Heart left ventricle (tissue), 16 donors: Measurements from ENCODE around the gene GSTCD. TPM values are rescaled to one million over a fixed set of nuclear protein-coding genes. Genes with fewer than 3 reads are reported as not detected.

Experiments
- ATAC-seq, 4 donors: fragments of 200-7000 bp; cut with Tn5 transposase; one replicate each; pipeline ENCODE4 v1.9.1; 2020 to 2022; ENCODE audit warnings: moderate library complexity in 4 of 4, mild to moderate bottlenecking in 3 of 4, moderate number of reproducible peaks in 1 of 4
- DNase-seq, 5 donors: peaks; one replicate each; pipeline ENCODE4 v3.0.0-alpha.2; 2020
- H3K27ac ChIP-seq, 12 donors: fragments of 200-600 bp; sonication (generic) in 4 of 12; one replicate each; pipeline versions ENCODE4 v1.5.0 to v1.8.0; 2016 to 2022; ENCODE audit warnings: mild to moderate bottlenecking in 2 of 12
- H3K27me3 ChIP-seq, 9 donors: fragments of 200-600 bp; sonication (generic) in 2 of 9; one replicate each; pipeline versions ENCODE4 v1.5.1 to v1.8.0; 2016 to 2022; ENCODE audit warnings: mild to moderate bottlenecking in 3 of 9
- H3K36me3 ChIP-seq, 9 donors: fragments of 200-600 bp; sonication (generic) in 2 of 9; one replicate each; pipeline versions ENCODE4 v1.5.0 to v1.8.0; 2018 to 2022; ENCODE audit warnings: mild to moderate bottlenecking in 2 of 9
- H3K4me1 ChIP-seq, 12 donors: fragments of 200-600 bp; sonication (generic) in 4 of 12; one replicate each; pipeline versions ENCODE4 v1.5.0 to v1.8.0; 2016 to 2022; ENCODE audit warnings: mild to moderate bottlenecking in 3 of 12
- H3K4me3 ChIP-seq, 12 donors: fragments of 200-600 bp; sonication (generic) in 4 of 12; one replicate each; pipeline versions ENCODE4 v1.5.0 to v1.8.0; 2017 to 2022; ENCODE audit warnings: mild to moderate bottlenecking in 9 of 12, moderate library complexity in 4 of 12
- H3K9me3 ChIP-seq, 12 donors: fragments of 200-600 bp; sonication (generic) in 4 of 12; one replicate each; pipeline versions ENCODE4 v1.5.0 to v1.8.0; 2016 to 2022; ENCODE audit warnings: mild to moderate bottlenecking in 1 of 12
- CTCF ChIP-seq, 12 donors: fragments of 200-600 bp; sonication (generic) in 4 of 12; IDR thresholded peaks; one replicate each; pipeline versions ENCODE4 v1.5.0 to v1.8.0; 2018 to 2022; ENCODE audit warnings: antibody characterized with exemption in 12 of 12, mild to moderate bottlenecking in 5 of 12
- POLR2A ChIP-seq, 2 donors: fragments of 450-650 bp; IDR thresholded peaks; one replicate each; pipeline ENCODE4 v1.6.1; 2017; ENCODE audit warnings: antibody characterized with exemption in 2 of 2, mild to moderate bottlenecking in 2 of 2, moderate library complexity in 2 of 2
- WGBS, 4 donors: extraction: QIAGEN DNeasy Blood & Tissue Kit in 2 of 4; methylation state at CpG; one replicate each; pipeline versions ENCODE4 v1.1.5 to v1.1.7; 2013 to 2018; 5-methylcytosine and 5-hydroxymethylcytosine counted together
- intact Hi-C, 10 donors: fragments of 100-400 bp; cut with DNase I; formaldehyde crosslinking; loops; one replicate each; pipeline versions ENCODE4 v1.11.1 to v1.14.2; 2022
- polyA plus RNA-seq, 2 donors: library from polyadenylated mRNA; stranded (reverse); fragments of 200-250 nt; gene quantifications; one replicate each; pipeline ENCODE4 v1.2.3, GENCODE V29; 2013
- total RNA-seq, 9 donors: library from RNA; depleted of rRNA in 2 of 9; stranded (reverse); fragments of >200 nt in 2 of 9; fragmentation: NEBNext Ultra II Directional in 3 of 9; extraction: Animal tissue kit (Norgen Biotek cat#: 25700) in 3 of 9; gene quantifications; one replicate each; pipeline versions ENCODE4 v1.1.0 to v1.2.4, GENCODE V29; 2016 to 2023
- donor health status: ischemic (EF 13 %, LVEDD 7.1; RV severe dilation, severe dysfunction).
- donor health status: healthy with polysubstance abuse.
- donor health status: DM: no; HTN: yes; CAD: no.
- donor health status: DM: no; HTN: no; CAD: no.
- donor health status: ischemic (EF 25% LVEDD 6.9; RV normal size, moderate dysfunction).
- donor health status: ischemic (EF 25% LVEDD 5.7; RV mildly dilated, moderate dysfunction).
- donor health status: healthy.
- donor health status: DM: yes; HTN: yes; CAD: no.
- donor health status: ischemic (EF 35%, LVEDD 5.7; RV mildly dilated, moderate dysfunction).
- donor health status: nonischemic (EF 11% LVEDD 7.7; RV severe dilation, severe dysfunction).
- donor health status: DM: yes; HTN: yes; CAD: no.
- donor health status: PGD.
- donor health status: ischemic (EF 29% LVEDD 5.4; RV normal size, mild dysfunction).
- donor health status: nonischemic (EF 23%, LVEDD 6.1; RV moderate dilation, normal function).

GSTCD gene
- total and polyA plus RNA-seq, 11 donors, result 0.57 to 6.4 (median 3.8) TPM

- Histone ChIP-seq H3K27me3 (no peaks in the 10 kb centered on the region), H3K9me3 (no peaks in the 10 kb centered on the region), H3K4me1 (no peaks in the 10 kb centered on the region), H3K4me3 (no peak overlapping the region), H3K36me3 (peaks cover 0 to 2% (median 0%) of the 10 kb centered on the region in 9 donors), H3K27ac (no peak overlapping the region)
- ATAC-seq (no peak), DNase-seq (no peak)
- TF ChIP-seq CTCF (IDR thresholded peaks at IDR 0.05), result no peak
- TF ChIP-seq POLR2A (IDR thresholded peaks at IDR 0.05), result no peak
- WGBS, 4 donors, result 96 to 99% (median 97%) methylated on average over 2 of the region's 2 CpGs
- intact Hi-C loops, result no loop called here
These were observed 122.6 kb downstream of the GSTCD start for GRCh38 chr4:105831189-105831588.

- H3K27ac ChIP-seq, result no peak overlapping the region
- 96 to 100% (median 98%) methylated on average over 5 to 6 of the region's 6 CpGs for WGBS, 4 donors
- intact Hi-C loops, result no loop called here
These were observed 126.6 kb downstream of the GSTCD start for GRCh38 chr4:105835177-105835576.

DNA sequence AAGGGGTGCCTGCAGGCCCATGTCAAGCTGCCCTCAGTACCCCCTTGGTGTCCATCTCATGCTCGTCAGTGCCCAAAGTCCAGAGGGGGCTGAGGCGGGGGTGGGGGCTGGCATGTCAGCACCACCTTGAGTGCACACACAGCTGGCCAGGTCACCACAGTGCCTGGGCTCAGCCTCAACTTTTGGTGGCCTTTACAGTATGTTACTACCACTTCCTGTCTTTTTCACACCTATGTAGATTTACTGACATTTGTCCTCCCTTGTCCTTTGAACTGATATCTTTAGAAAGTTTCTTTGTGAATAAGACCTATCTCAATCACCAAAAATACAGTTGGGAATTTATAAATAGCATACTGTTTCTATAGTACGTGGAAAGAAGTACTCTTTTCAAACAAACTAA lies 128.0 kb downstream of the GSTCD start:
- DNase-seq (no peak), ATAC-seq (no peak)
- no peak overlapping the region for H3K4me3 ChIP-seq
- H3K4me1 ChIP-seq, result no peaks in the 10 kb centered on the region
- 85 to 88% (median 86%) methylated on average over 3 of the region's 3 CpGs for WGBS, 4 donors
- H3K27me3 ChIP-seq, result no peaks in the 10 kb centered on the region
- intact Hi-C loops, result no loop called here
- TF ChIP-seq POLR2A (IDR thresholded peaks at IDR 0.05), result no peak
- TF ChIP-seq CTCF (IDR thresholded peaks at IDR 0.05), result no peak
- no peak overlapping the region for H3K27ac ChIP-seq
- H3K36me3 ChIP-seq, result no peaks in the 10 kb centered on the region
- no peaks in the 10 kb centered on the region for H3K9me3 ChIP-seq

More at GRCh38 chr4:105835177-105835576, 126.6 kb downstream of the GSTCD start:
- H3K36me3 ChIP-seq, result no peaks in the 10 kb centered on the region
- H3K4me3 ChIP-seq, result no peak overlapping the region
- TF ChIP-seq CTCF (IDR thresholded peaks at IDR 0.05) (no peak), POLR2A (IDR thresholded peaks at IDR 0.05) (no peak)
- DNase-seq, result peak in 1 of 5 donors; percentile 41
- H3K4me1 ChIP-seq, result no peaks in the 10 kb centered on the region
- no peak for ATAC-seq
- no peaks in the 10 kb centered on the region for H3K27me3 ChIP-seq
- H3K9me3 ChIP-seq, result no peaks in the 10 kb centered on the region

- TF ChIP-seq CTCF (IDR thresholded peaks at IDR 0.05) (no peak), POLR2A (IDR thresholded peaks at IDR 0.05) (no peak)
- Histone ChIP-seq H3K4me3 (no peak overlapping the region), H3K36me3 (no peaks in the 10 kb centered on the region), H3K27ac (no peak overlapping the region), H3K9me3 (no peaks in the 10 kb centered on the region), H3K4me1 (no peaks in the 10 kb centered on the region), H3K27me3 (no peaks in the 10 kb centered on the region)
- 69 to 87% (median 76%) methylated on average over 2 of the region's 2 CpGs for WGBS, 4 donors
- DNase-seq, result no peak
- intact Hi-C loops, result no loop called here
- no peak for ATAC-seq
These were observed 128.5 kb downstream of the GSTCD start for GRCh38 chr4:105837037-105837436.
